Measurements from ENCODE around the gene ZNF410.

Gene ZNF410

GRCh38 chr14:73945159-73945670 is 58.6 kb downstream of the ZNF410 start:
- TF ChIP-seq, protein P1, sequence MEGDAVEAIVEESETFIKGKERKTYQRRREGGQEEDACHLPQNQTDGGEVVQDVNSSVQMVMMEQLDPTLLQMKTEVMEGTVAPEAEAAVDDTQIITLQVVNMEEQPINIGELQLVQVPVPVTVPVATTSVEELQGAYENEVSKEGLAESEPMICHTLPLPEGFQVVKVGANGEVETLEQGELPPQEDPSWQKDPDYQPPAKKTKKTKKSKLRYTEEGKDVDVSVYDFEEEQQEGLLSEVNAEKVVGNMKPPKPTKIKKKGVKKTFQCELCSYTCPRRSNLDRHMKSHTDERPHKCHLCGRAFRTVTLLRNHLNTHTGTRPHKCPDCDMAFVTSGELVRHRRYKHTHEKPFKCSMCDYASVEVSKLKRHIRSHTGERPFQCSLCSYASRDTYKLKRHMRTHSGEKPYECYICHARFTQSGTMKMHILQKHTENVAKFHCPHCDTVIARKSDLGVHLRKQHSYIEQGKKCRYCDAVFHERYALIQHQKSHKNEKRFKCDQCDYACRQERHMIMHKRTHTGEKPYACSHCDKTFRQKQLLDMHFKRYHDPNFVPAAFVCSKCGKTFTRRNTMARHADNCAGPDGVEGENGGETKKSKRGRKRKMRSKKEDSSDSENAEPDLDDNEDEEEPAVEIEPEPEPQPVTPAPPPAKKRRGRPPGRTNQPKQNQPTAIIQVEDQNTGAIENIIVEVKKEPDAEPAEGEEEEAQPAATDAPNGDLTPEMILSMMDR (IDR thresholded peaks at IDR 0.05), result no peak

DNA sequence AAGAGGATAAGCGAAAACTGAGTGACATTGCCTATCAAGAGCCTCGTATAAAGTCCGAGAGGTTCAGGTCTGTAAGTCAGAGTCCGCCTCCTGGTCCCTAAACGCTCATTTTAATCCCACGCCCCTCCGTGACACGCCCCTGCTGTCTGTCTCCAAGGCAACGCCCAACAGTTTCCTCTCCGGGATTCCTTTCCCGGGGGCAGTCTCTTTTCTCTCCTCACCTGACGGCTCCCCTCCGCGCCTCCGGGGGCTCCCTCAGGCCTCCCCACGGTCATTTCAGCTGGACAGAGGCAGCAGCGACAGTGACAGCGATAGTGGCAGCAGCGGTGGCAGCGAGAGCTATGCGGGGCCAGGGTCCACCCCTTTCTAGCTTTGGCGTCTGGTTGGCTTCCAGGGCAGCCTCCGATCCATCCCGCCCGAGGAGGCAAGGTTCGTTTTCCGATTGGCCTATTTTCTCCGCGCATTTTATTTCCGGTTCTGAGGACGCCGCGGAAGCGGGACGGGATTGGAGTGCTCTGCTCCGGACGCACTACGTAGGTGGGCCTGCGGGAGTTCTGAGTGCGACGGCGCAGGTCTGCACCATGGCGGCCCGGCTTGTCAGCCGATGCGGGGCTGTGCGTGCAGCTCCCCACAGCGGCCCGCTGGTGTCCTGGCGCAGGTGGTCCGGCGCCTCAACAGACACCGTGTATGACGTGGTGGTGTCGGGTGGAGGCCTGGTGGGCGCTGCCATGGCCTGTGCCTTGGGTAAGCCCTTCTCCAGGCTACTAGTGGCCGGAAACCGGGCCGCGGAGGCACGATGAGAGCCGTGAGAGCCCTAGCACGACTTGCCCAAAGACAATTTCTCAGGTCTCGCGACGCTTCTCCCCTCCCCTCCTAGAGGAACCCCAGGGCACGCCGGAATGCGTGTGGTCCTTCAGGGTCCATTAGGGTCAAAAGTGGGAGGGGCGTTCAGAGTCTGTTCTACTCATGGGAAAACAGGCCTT is 63.4 kb downstream of the ZNF410 start, which contains the start of the genes COQ6 and FAM161B:
Gene COQ6, plus strand, starts transcription at position 551 of the 983 bp plus-strand sequence. Its CDS starts 31 bp downstream, at position 582.
Gene FAM161B, minus strand, starts transcription at position 343 of the 983 bp plus-strand sequence. Its CDS starts 68 bp downstream, at position 275.
- TF ChIP-seq, protein P1 (IDR thresholded peaks at IDR 0.05), result no peak

- TF ChIP-seq, protein P1 (IDR thresholded peaks at IDR 0.05), result no peak
Observed at GRCh38 chr14:73953731-73954130, 67.1 kb downstream of the ZNF410 start.

DNA sequence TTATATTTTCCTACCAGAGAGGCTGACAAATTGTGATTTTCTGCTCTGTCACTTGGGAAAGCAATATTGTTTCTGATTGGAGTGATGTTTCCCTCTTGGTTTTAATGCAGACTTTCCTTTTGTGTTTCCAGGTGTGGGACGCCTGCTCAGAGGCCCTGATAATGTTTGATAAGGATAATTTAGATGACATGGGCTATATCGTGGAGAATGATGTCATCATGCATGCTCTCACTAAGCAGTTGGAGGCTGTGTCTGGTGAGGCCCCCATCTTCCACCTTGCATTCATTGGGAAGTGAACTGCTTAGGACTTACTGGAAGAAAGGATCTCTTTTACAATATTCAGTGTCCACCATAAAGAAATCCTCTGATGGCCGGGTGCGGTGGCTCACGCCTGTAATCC is 69.0 kb downstream of the ZNF410 start:
- TF ChIP-seq, protein P1 (IDR thresholded peaks at IDR 0.05), result no peak

GRCh38 chr14:73958591-73958990 is 71.9 kb downstream of the ZNF410 start:
- TF ChIP-seq, protein P1 (IDR thresholded peaks at IDR 0.05), result no peak

GRCh38 chr14:73961192-73961591 is 74.5 kb downstream of the ZNF410 start:
- TF ChIP-seq, protein P1 (IDR thresholded peaks at IDR 0.05), result no peak

DNA sequence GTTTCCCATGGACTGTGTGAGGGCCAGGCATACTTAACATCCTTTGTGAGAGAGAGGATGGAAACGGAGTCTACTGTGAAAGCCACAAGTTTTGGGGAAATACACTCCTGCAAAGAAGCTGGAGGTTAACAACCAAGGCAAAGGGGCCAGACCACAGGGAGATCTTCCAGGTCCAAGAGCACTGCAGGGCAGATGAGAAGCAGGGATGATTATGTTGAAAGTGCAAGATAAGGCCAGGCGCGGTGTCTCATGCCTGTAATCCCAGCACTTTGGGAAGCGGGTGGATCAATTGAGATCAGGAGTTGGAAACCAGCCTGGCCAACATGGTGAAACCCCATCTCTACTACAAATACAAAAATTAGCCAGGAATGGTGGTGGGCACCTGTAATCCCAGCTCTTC is 78.6 kb downstream of the ZNF410 start:
- TF ChIP-seq, protein P1 (IDR thresholded peaks at IDR 0.05), result no peak
